GM21717 (cell line): ENCODE measurements around the gene TAAR9.

Source experiments
- ATAC-seq: cut with Tn5 transposase; IDR thresholded peaks from one replicate; pipeline ENCODE4 v1.9.1; 2021; ENCODE audit warnings: mild to moderate bottlenecking, moderate library complexity; ENCODE audit not compliant: unreplicated experiment

The TAAR9 gene

GRCh38 chr6:132587424-132587823 lies 49.3 kb downstream of the TAAR9 start:
- no peak for ATAC-seq
